NB4 (cell line): ENCODE results near the gene PPCDC.

Experiments used
- DNase-seq: peaks from one replicate; pipeline ENCODE4 v3.0.0; 2010; ENCODE audit warnings: low read depth
- H3K4me3 ChIP-seq: one replicate; pipeline ENCODE4 v1.5.1; 2011; ENCODE audit warnings: mild to moderate bottlenecking, low read depth, low read length, moderate library complexity
- MYC ChIP-seq: IDR thresholded peaks from 2 replicates; pipeline ENCODE4 v1.6.1; 2011; ENCODE audit warnings: low read depth, low read length
- POLR2A ChIP-seq: IDR thresholded peaks from 2 replicates; pipeline ENCODE4 v1.6.1; 2011; ENCODE audit warnings: mild to moderate bottlenecking; ENCODE audit not compliant: insufficient read length; ENCODE audit errors: extremely low read depth
- TF ChIP-seq, protein P1 (sequence below): IDR thresholded peaks from one replicate; pipeline ENCODE4 v1.5.1; 2012; ENCODE audit warnings: low read depth, low read length
- TF ChIP-seq, protein P2 (sequence below): IDR thresholded peaks from 2 replicates; pipeline ENCODE4 v1.6.1; 2011; ENCODE audit warnings: low read depth, low read length

Gene PPCDC

DNA sequence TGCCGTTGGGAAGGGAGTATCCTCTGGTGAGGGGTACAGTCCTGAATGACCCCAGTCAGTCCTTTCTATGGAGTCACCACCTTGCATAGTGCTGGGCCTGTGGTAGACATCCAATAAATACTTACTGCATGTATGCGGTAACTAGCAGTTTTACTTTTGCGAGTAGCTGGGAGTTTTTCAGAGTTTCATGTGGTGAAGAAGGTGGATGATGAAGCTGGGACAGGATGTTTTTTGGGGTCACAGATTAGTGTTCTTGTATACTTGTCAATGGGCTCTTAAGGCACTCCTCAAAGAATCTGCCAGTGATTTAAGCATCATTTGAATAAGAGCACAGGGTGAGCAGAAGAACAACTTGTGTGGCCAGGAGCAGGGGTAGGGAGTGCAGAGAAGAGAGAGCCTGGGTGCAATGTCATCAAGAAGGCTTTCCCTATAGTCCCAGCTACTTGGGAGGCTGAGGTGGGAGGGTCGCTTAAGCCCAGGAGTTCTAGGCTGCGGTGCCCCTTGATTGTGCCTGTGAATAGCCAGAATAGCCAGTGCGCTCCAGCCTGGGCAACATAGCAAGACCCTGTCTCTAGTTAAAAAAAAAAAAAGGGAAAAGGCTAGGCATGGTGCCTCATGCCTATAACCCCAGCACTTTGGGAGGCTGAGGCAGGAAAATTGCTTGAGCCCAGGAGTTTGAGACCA, 22.1 kb downstream of the PPCDC start:
- TF ChIP-seq, protein P1, sequence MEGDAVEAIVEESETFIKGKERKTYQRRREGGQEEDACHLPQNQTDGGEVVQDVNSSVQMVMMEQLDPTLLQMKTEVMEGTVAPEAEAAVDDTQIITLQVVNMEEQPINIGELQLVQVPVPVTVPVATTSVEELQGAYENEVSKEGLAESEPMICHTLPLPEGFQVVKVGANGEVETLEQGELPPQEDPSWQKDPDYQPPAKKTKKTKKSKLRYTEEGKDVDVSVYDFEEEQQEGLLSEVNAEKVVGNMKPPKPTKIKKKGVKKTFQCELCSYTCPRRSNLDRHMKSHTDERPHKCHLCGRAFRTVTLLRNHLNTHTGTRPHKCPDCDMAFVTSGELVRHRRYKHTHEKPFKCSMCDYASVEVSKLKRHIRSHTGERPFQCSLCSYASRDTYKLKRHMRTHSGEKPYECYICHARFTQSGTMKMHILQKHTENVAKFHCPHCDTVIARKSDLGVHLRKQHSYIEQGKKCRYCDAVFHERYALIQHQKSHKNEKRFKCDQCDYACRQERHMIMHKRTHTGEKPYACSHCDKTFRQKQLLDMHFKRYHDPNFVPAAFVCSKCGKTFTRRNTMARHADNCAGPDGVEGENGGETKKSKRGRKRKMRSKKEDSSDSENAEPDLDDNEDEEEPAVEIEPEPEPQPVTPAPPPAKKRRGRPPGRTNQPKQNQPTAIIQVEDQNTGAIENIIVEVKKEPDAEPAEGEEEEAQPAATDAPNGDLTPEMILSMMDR, result no peak
- no peak for TF ChIP-seq POLR2A
- TF ChIP-seq, protein P2, sequence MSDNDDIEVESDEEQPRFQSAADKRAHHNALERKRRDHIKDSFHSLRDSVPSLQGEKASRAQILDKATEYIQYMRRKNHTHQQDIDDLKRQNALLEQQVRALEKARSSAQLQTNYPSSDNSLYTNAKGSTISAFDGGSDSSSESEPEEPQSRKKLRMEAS, result no peak
- no peak for TF ChIP-seq MYC
- DNase-seq, result no peak
- H3K4me3 ChIP-seq, result no peak overlapping the region

DNA sequence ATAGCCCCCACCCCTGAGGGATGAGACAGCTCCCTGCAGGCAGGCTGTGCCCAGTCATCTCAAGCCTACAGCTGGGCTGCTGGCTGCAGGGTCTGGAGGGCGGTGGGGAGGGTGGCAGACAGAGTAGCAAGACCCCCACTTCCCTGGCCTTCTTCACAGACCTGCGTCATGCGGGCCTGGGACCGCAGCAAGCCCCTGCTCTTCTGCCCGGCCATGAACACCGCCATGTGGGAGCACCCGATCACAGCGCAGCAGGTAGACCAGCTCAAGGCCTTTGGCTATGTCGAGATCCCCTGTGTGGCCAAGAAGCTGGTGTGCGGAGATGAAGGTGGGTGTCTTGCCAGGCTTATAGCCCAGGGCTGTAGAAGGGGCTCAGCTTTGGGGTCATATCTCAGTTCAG, 25.0 kb downstream of the PPCDC start:
- DNase-seq, result no peak
- H3K4me3 ChIP-seq, result no peak overlapping the region
- TF ChIP-seq, protein P1, result no peak

DNA sequence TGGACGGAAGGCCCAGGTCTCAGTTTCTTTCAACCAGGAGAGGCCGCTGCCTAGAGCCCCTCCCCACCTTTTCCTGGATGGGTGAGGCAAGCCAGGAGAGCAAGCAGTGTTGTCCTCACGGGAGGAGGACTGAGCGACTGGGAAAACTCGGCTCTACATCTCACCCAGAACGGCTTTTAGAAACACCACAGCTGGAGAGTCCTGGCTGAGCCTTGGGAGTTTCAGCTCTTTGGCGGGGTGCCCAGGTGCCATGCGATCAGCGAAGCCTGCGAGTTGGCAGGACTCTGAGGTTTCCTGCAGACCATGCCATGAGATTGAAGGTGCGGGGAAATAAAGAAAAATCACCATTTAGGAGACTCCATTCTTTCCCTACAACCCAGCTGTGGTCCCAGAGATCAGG, 26.0 kb downstream of the PPCDC start:
- no peak overlapping the region for H3K4me3 ChIP-seq
- TF ChIP-seq MYC, result no peak
- TF ChIP-seq, protein P1, result no peak
- TF ChIP-seq, protein P2, result no peak
- no peak for TF ChIP-seq POLR2A
- DNase-seq, result no peak

DNA sequence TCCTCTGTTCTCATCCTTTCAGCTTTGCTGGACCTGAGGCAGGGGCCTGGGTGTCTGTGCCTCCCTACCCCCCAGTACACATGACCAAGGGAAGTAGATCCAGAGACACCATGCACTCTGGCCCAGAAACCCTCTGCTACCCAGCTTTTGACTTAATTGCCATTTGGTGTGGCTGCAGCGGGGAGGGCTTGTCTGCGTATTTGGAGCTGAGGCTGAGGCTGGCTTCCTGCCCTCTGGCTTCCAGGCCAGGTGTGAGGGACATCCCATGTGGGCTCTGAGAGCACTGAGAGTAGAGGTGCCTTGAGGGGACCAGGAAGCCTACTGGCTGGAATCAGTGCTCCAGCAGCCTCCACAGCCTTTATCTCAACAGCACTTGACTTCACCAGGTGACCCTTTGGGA, 26.9 kb downstream of the PPCDC start:
- no peak overlapping the region for H3K4me3 ChIP-seq
- TF ChIP-seq, protein P1, result no peak
- TF ChIP-seq, protein P2, result no peak
- TF ChIP-seq MYC (no peak), POLR2A (no peak)
- DNase-seq, result no peak

DNA sequence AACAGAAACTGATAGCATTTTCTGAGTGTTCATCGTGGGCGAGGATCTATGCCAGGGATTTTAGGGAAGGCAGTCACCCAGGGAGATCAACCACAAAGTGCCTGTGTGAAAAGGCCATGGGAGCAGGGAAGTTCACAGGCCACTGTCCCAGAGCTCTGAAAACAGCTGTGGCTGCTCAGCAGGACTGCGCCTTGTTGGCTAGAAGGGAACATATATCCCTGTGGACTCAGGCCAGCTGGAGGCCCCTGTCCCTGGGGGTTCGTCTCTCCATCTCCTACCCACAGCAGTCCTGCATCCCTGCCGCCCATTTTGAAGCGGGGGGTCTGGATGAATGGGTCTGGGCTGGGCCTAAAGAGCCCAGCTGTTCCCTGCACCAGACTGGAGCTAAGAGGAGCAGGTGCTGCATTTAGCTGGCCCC, 27.8 kb downstream of the PPCDC start:
- no peak for TF ChIP-seq MYC
- TF ChIP-seq, protein P1, result no peak
- no peak for TF ChIP-seq POLR2A
- TF ChIP-seq, protein P2, result no peak
- DNase-seq, result no peak

GRCh38 chr15:75051711-75052110, 28.3 kb downstream of the PPCDC start:
- no peak for TF ChIP-seq MYC
- DNase-seq, result no peak
- no peak overlapping the region for H3K4me3 ChIP-seq

More for the DNA sequence above, 27.8 kb downstream of the PPCDC start:
- no peak overlapping the region for H3K4me3 ChIP-seq
